ENCODE data around the gene HERC6.

Gene HERC6

GRCh38 chr4:88481537-88481936, 102.9 kb downstream of the HERC6 start:
- no peak overlapping the region for H3K4me3 ChIP-seq (ENCODE audit: low read length)
- TF ChIP-seq ZNF274 (IDR thresholded peaks at IDR 0.05; ENCODE audit: low read depth, low read length): no peak

- H3K4me3 ChIP-seq (ENCODE audit: low read length): no peak overlapping the region
- no peak for TF ChIP-seq ZNF274 (IDR thresholded peaks at IDR 0.05; ENCODE audit: low read depth, low read length)
Measured at GRCh38 chr4:88489100-88489761, 110.6 kb downstream of the HERC6 start.

Measured in GM08714 (cell line).